HG03066 (cell line): ENCODE measurements around the gene ABHD12.

Experiments used
- ATAC-seq: cut with Tn5 transposase; IDR thresholded peaks from one replicate; pipeline ENCODE4 v1.9.1; 2021; ENCODE audit warnings: low read depth; ENCODE audit not compliant: unreplicated experiment

ABHD12 gene

GRCh38 chr20:25280574-25281535 lies 109.8 kb downstream of the ABHD12 start:
- ATAC-seq: no peak

- no peak for ATAC-seq
Observed at GRCh38 chr20:25280051-25280573, 110.5 kb downstream of the ABHD12 start.

- no peak for ATAC-seq
Observed at GRCh38 chr20:25279403-25279802, 111.2 kb downstream of the ABHD12 start.

- no peak for ATAC-seq
Observed at GRCh38 chr20:25278636-25279361, 111.8 kb downstream of the ABHD12 start.

GRCh38 chr20:25277941-25278521 lies 112.6 kb downstream of the ABHD12 start:
- ATAC-seq: no peak

- no peak for ATAC-seq
Observed at GRCh38 chr20:25277051-25277801, 113.4 kb downstream of the ABHD12 start.

GRCh38 chr20:25276533-25277050 lies 114.0 kb downstream of the ABHD12 start:
- ATAC-seq: no peak

- no peak for ATAC-seq
Observed at GRCh38 chr20:25275813-25276532, 114.7 kb downstream of the ABHD12 start.

GRCh38 chr20:25274891-25275812 lies 115.5 kb downstream of the ABHD12 start:
- no peak for ATAC-seq

GRCh38 chr20:25274481-25274880 lies 116.2 kb downstream of the ABHD12 start:
- no peak for ATAC-seq

GRCh38 chr20:25273541-25274358 lies 116.9 kb downstream of the ABHD12 start:
- no peak for ATAC-seq

GRCh38 chr20:25273046-25273445 lies 117.6 kb downstream of the ABHD12 start:
- ATAC-seq: no peak

- no peak for ATAC-seq
Observed at GRCh38 chr20:25272223-25273000, 118.2 kb downstream of the ABHD12 start.

- ATAC-seq: no peak
Observed at GRCh38 chr20:25271486-25272222, 119.0 kb downstream of the ABHD12 start.

- no peak for ATAC-seq
Observed at GRCh38 chr20:25270829-25271251, 119.8 kb downstream of the ABHD12 start.

GRCh38 chr20:25269833-25270170 lies 120.8 kb downstream of the ABHD12 start:
- no peak for ATAC-seq
